SJCRH30 (cell line): ENCODE results near the gene PTCD1. TPM values are rescaled to one million over a fixed set of nuclear protein-coding genes. Genes with fewer than 3 reads are reported as not detected.

Source experiments
- DNase-seq, 2 experiments: peaks; one replicate each; pipeline ENCODE4 v3.0.0-alpha.2; 2015 to 2020
- H3K27ac ChIP-seq: fragments of 250-450 bp; sonication (Bioruptor Pico); 2 replicates; pipeline ENCODE4 v1.5.1; 2020; ENCODE audit warnings: mild to moderate bottlenecking, moderate library complexity
- H3K27me3 ChIP-seq: fragments of 250-450 bp; sonication (Bioruptor Pico); 2 replicates; pipeline ENCODE4 v1.5.1; 2020; ENCODE audit warnings: mild to moderate bottlenecking, moderate library complexity
- H3K36me3 ChIP-seq: fragments of 250-450 bp; sonication (Bioruptor Pico); 2 replicates; pipeline ENCODE4 v1.5.1; 2020; ENCODE audit warnings: mild to moderate bottlenecking, moderate library complexity
- H3K4me1 ChIP-seq: fragments of 250-450 bp; sonication (Bioruptor Pico); 2 replicates; pipeline ENCODE4 v1.5.1; 2020; ENCODE audit warnings: mild to moderate bottlenecking, moderate library complexity
- H3K4me3 ChIP-seq: fragments of 250-450 bp; sonication (Bioruptor Pico); 2 replicates; pipeline ENCODE4 v1.5.1; 2020; ENCODE audit warnings: mild to moderate bottlenecking, moderate library complexity
- H3K9me3 ChIP-seq: fragments of 250-450 bp; sonication (Bioruptor Pico); replicated peaks from 2 replicates; pipeline ENCODE4 v1.5.1; 2020; ENCODE audit warnings: mild to moderate bottlenecking, moderate library complexity
- total RNA-seq: library from RNA; depleted of rRNA; stranded (reverse); fragments of >200 nt; shearing (Covaris generic); gene quantifications from 2 replicates; pipeline ENCODE4 v1.2.3, GENCODE V29; 2014; rRNA removed

PTCD1 gene
- 7.5 and 8.2 TPM in 2 replicates for total RNA-seq

- Histone ChIP-seq H3K27ac (peak within 1 kb of the TSS; percentile 79), H3K9me3 (no peaks in the 10 kb centered on the region), H3K4me3 (peak within 1 kb of the TSS; percentile 98), H3K27me3 (no peaks in the 10 kb centered on the region), H3K36me3 (peaks cover 26% of the 10 kb centered on the region), H3K4me1 (peaks cover 6% of the 10 kb centered on the region)
- DNase-seq: peak; percentile 98
These were observed at the start of gene PTCD1, which contains the start of gene CPSF4 for GRCh38 chr7:99438573-99439480. TSS of gene PTCD1 (minus strand) at chr7:99438798. CDS start at chr7:99435242, 3,556 bp downstream. TSS of gene CPSF4 (plus strand) at chr7:99438943. CDS start at chr7:99439083, 140 bp downstream.

- DNase-seq: peak in 1 of 2 experiments; percentile 42
- H3K4me1 ChIP-seq: no peaks in the 10 kb centered on the region; the same call in 1 of the 2 replicates
- no peaks in the 10 kb centered on the region for H3K27me3 ChIP-seq
- no peaks in the 10 kb centered on the region for H3K9me3 ChIP-seq
- H3K27ac ChIP-seq: no peak overlapping the region
- no peak overlapping the region for H3K4me3 ChIP-seq
- peaks cover 45% of the 10 kb centered on the region for H3K36me3 ChIP-seq
These were observed 46.5 kb upstream of the PTCD1 start for GRCh38 chr7:99485094-99485493.

GRCh38 chr7:99478464-99479440, 40.2 kb upstream of the PTCD1 start:
- Histone ChIP-seq H3K9me3 (no peaks in the 10 kb centered on the region), H3K36me3 (peaks cover 42% of the 10 kb centered on the region)
- DNase-seq: no peak

GRCh38 chr7:99476107-99476506, 37.5 kb upstream of the PTCD1 start:
- DNase-seq: no peak
- H3K4me1 ChIP-seq: no peaks in the 10 kb centered on the region
- no peak overlapping the region for H3K4me3 ChIP-seq
- no peaks in the 10 kb centered on the region for H3K9me3 ChIP-seq
- no peak overlapping the region for H3K27ac ChIP-seq
- no peaks in the 10 kb centered on the region for H3K27me3 ChIP-seq
- H3K36me3 ChIP-seq: peaks cover 23% of the 10 kb centered on the region

More at GRCh38 chr7:99478464-99479440, 40.2 kb upstream of the PTCD1 start:
- H3K4me1 ChIP-seq: no peaks in the 10 kb centered on the region
- H3K27me3 ChIP-seq: no peaks in the 10 kb centered on the region
- H3K27ac ChIP-seq: no peak overlapping the region
- H3K4me3 ChIP-seq: no peak overlapping the region

GRCh38 chr7:99473315-99473596, 34.7 kb upstream of the PTCD1 start:
- DNase-seq: peak in 1 of 2 experiments; percentile 45
- H3K27me3 ChIP-seq: no peaks in the 10 kb centered on the region
- H3K4me3 ChIP-seq: peak overlapping the region; percentile 86
- H3K27ac ChIP-seq: peak overlapping the region; percentile 65
- peaks cover 7% of the 10 kb centered on the region for H3K36me3 ChIP-seq
- H3K4me1 ChIP-seq: no peaks in the 10 kb centered on the region
- no peaks in the 10 kb centered on the region for H3K9me3 ChIP-seq

GRCh38 chr7:99472561-99473314, 34.1 kb upstream of the PTCD1 start, which contains the start of gene ZNF789:
TSS of gene ZNF789 (plus strand) at chr7:99472890. CDS start at chr7:99476457, 3,567 bp downstream.
- Histone ChIP-seq H3K9me3 (no peaks in the 10 kb centered on the region), H3K4me3 (peak within 1 kb of the TSS; percentile 86), H3K27ac (peak within 1 kb of the TSS; percentile 65), H3K27me3 (no peaks in the 10 kb centered on the region), H3K36me3 (peaks cover 5% of the 10 kb centered on the region), H3K4me1 (no peaks in the 10 kb centered on the region)
- peak; percentile 98 for DNase-seq

- no peak overlapping the region for H3K4me3 ChIP-seq
- H3K9me3 ChIP-seq: no peaks in the 10 kb centered on the region
- H3K27me3 ChIP-seq: no peaks in the 10 kb centered on the region
- DNase-seq: no peak
- H3K27ac ChIP-seq: no peak overlapping the region
- H3K36me3 ChIP-seq: peaks cover under 1% of the 10 kb centered on the region
- no peaks in the 10 kb centered on the region for H3K4me1 ChIP-seq
These were observed 30.9 kb upstream of the PTCD1 start for GRCh38 chr7:99469381-99470065.

- Histone ChIP-seq H3K36me3 (peaks cover 11% of the 10 kb centered on the region), H3K4me1 (no peaks in the 10 kb centered on the region), H3K9me3 (no peaks in the 10 kb centered on the region), H3K27ac (no peak overlapping the region), H3K4me3 (no peak overlapping the region), H3K27me3 (no peaks in the 10 kb centered on the region)
- no peak for DNase-seq
These were observed 29.8 kb upstream of the PTCD1 start for GRCh38 chr7:99468336-99468918.

GRCh38 chr7:99465421-99465768, 26.8 kb upstream of the PTCD1 start:
- H3K4me3 ChIP-seq: peak overlapping the region; percentile 88
- no peaks in the 10 kb centered on the region for H3K27me3 ChIP-seq
- H3K27ac ChIP-seq: peak overlapping the region; percentile 71
- no peak for DNase-seq
- no peaks in the 10 kb centered on the region for H3K9me3 ChIP-seq
- no peaks in the 10 kb centered on the region for H3K4me1 ChIP-seq
- H3K36me3 ChIP-seq: peaks cover 34% of the 10 kb centered on the region

GRCh38 chr7:99461221-99461620, 22.6 kb upstream of the PTCD1 start:
- Histone ChIP-seq H3K27ac (no peak overlapping the region), H3K4me1 (no peaks in the 10 kb centered on the region), H3K9me3 (no peaks in the 10 kb centered on the region), H3K4me3 (no peak overlapping the region), H3K27me3 (no peaks in the 10 kb centered on the region), H3K36me3 (peaks cover 74% of the 10 kb centered on the region)
- DNase-seq: no peak

GRCh38 chr7:99460651-99461050, 22.1 kb upstream of the PTCD1 start:
- Histone ChIP-seq H3K36me3 (peaks cover 80% of the 10 kb centered on the region), H3K4me3 (no peak overlapping the region), H3K4me1 (no peaks in the 10 kb centered on the region)

GRCh38 chr7:99459087-99459486, 20.5 kb upstream of the PTCD1 start:
- H3K4me1 ChIP-seq: no peaks in the 10 kb centered on the region
- peaks cover 91% of the 10 kb centered on the region for H3K36me3 ChIP-seq
- H3K27me3 ChIP-seq: no peaks in the 10 kb centered on the region
- peak; percentile 32 to 39 for DNase-seq
- no peak overlapping the region for H3K27ac ChIP-seq
- H3K9me3 ChIP-seq: no peaks in the 10 kb centered on the region
- H3K4me3 ChIP-seq: no peak overlapping the region

More at GRCh38 chr7:99460651-99461050, 22.1 kb upstream of the PTCD1 start:
- DNase-seq: no peak
- H3K27me3 ChIP-seq: no peaks in the 10 kb centered on the region
- no peak overlapping the region for H3K27ac ChIP-seq
- no peaks in the 10 kb centered on the region for H3K9me3 ChIP-seq

GRCh38 chr7:99457650-99458493, 19.3 kb upstream of the PTCD1 start:
- H3K27me3 ChIP-seq: no peaks in the 10 kb centered on the region
- H3K4me1 ChIP-seq: no peaks in the 10 kb centered on the region
- no peak for DNase-seq
- no peaks in the 10 kb centered on the region for H3K9me3 ChIP-seq
- no peak overlapping the region for H3K27ac ChIP-seq
- peaks cover 89% of the 10 kb centered on the region for H3K36me3 ChIP-seq
- H3K4me3 ChIP-seq: no peak overlapping the region
